ENCODE measurements around the gene ERCC8.

Gene ERCC8

DNA sequence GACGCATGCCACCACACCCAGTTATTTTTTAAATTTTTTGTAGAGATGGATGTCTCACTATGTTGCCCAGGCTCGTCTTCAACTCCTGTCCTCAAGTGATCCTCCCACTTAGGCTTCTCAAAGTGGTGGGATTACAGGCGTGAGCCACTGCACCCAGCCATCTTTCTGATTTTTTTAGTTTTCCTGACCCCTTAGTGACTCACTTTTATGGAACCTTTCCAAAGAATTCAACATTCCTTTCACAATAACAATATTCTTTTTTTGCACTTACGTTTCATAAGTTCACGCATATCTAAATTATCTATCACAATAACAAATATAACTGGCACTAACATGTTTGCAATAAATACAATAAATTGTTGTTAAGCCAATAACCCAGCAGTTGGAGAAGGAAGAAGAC, 109.3 kb downstream of the ERCC8 start:
- no peak for DNase-seq (ENCODE audit: low read depth)

DNA sequence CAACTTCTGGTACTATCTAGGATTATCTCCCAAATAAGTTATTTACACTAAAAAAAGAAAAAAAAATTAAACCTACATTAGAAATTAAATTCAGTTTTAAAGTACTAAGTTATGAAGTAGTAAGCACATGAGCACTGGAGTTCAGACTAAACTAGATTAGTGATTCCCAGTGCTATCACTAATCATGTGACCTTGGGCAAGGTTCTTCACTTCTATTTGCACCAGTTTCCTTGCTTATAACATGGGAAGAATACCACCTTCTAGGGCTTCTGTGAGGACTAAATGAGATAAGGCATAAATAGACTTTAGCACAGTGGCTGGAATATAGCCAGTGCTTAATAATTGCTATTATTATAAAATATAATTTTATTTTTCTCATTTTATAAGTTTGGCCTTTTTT, 111.3 kb downstream of the ERCC8 start:
- DNase-seq (ENCODE audit: low read depth): no peak

- DNase-seq (ENCODE audit: low read depth): no peak
Observed at GRCh38 chr5:60830581-60831127, 114.2 kb downstream of the ERCC8 start.

- no peak for DNase-seq (ENCODE audit: low read depth)
Observed at GRCh38 chr5:60829490-60830266, 115.2 kb downstream of the ERCC8 start.

- no peak for DNase-seq (ENCODE audit: low read depth)
Observed at GRCh38 chr5:60827201-60827600, 117.7 kb downstream of the ERCC8 start.

DNA sequence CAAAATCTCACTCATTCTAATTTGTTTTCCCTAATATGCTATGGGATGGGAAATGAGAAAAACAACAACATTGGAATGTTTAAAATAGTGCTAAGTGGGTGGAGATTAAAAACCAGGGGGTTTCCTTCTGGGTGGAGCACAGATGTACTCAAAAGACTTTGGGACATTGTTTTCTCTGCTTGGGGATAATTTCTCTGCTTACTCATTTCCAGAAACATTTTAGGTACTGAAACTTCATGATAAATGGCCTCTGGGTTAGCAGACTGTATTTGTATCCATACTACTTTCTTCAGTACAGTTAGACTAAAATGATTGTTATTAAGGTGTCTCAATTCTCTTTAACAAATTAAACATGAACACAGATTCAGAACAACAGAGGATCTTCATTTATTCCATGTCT, 118.2 kb downstream of the ERCC8 start:
- DNase-seq (ENCODE audit: low read depth): no peak

Measured in GM04503 (cell line).